HL-60 (cell line): ENCODE results near the gene GTF3C1.
A peak's percentile ranks its signal among the peaks of the same experiment; 100 is the strongest.

Source experiments
- DNase-seq, 2 experiments: peaks; one replicate each; pipeline ENCODE4 v3.0.0-alpha.2; 2010 to 2020; ENCODE audit warnings: low read depth in 1 of 2, low spot score in 1 of 2
- H3K27ac ChIP-seq: fragments of 250-450 bp; sonication (Bioruptor Pico); replicated peaks from 2 replicates; pipeline ENCODE4 v1.5.1; 2020; ENCODE audit warnings: mild to moderate bottlenecking, moderate library complexity
- H3K27me3 ChIP-seq: fragments of 250-450 bp; sonication (Bioruptor Pico); 2 replicates; pipeline ENCODE4 v1.5.1; 2021; ENCODE audit warnings: mild to moderate bottlenecking, moderate library complexity; ENCODE audit not compliant: insufficient read depth, poor library complexity, severe bottlenecking
- H3K4me3 ChIP-seq: replicated peaks from 2 replicates; pipeline ENCODE4 v1.5.1; 2011; ENCODE audit warnings: mild to moderate bottlenecking, control low read depth, low read length; ENCODE audit not compliant: insufficient read depth
- CTCF ChIP-seq: IDR thresholded peaks from one replicate; pipeline ENCODE4 v1.5.1; 2011; ENCODE audit warnings: low read length, control low read depth, inconsistent platforms; ENCODE audit not compliant: insufficient read depth
- GABPA ChIP-seq: IDR thresholded peaks from 2 replicates; pipeline ENCODE4 v1.6.1; 2012; ENCODE audit warnings: low read depth
- POLR2AphosphoS5 ChIP-seq: IDR thresholded peaks from 2 replicates; pipeline ENCODE4 v1.6.1; 2012; ENCODE audit warnings: low read depth
- REST ChIP-seq: IDR thresholded peaks from 2 replicates; pipeline ENCODE4 v1.6.1; 2012; ENCODE audit warnings: low read depth; ENCODE audit not compliant: insufficient replicate concordance
- SPI1 ChIP-seq: IDR thresholded peaks from 2 replicates; pipeline ENCODE4 v1.6.1; 2012; ENCODE audit warnings: low read depth, mild to moderate bottlenecking, borderline replicate concordance

Gene GTF3C1

GRCh38 chr16:27429330-27429871 is 120.3 kb downstream of the GTF3C1 start:
- TF ChIP-seq SPI1 (no peak), GABPA (no peak), POLR2AphosphoS5 (no peak), CTCF (no peak)
- no peak overlapping the region for H3K4me3 ChIP-seq
- no peak for DNase-seq
- no peak overlapping the region for H3K27ac ChIP-seq
- no peaks in the 10 kb centered on the region for H3K27me3 ChIP-seq

GRCh38 chr16:27428026-27428785 is 121.5 kb downstream of the GTF3C1 start:
- DNase-seq = peak in 1 of 2 experiments; percentile 36
- H3K4me3 ChIP-seq = no peak overlapping the region
- peak; percentile 66; the same call in 1 of the 2 replicates for TF ChIP-seq SPI1
- TF ChIP-seq GABPA = no peak
- H3K27ac ChIP-seq = no peak overlapping the region
- H3K27me3 ChIP-seq = no peaks in the 10 kb centered on the region

GRCh38 chr16:27427538-27427937 is 122.2 kb downstream of the GTF3C1 start:
- H3K4me3 ChIP-seq = no peak overlapping the region
- no peak overlapping the region for H3K27ac ChIP-seq
- H3K27me3 ChIP-seq = no peaks in the 10 kb centered on the region
- no peak for DNase-seq
- TF ChIP-seq CTCF = no peak
- no peak for TF ChIP-seq GABPA
- TF ChIP-seq REST = no peak
- TF ChIP-seq POLR2AphosphoS5 = no peak

GRCh38 chr16:27426423-27427408 is 123.0 kb downstream of the GTF3C1 start:
- H3K27me3 ChIP-seq = no peaks in the 10 kb centered on the region
- no peak overlapping the region for H3K27ac ChIP-seq
- TF ChIP-seq POLR2AphosphoS5 (no peak), CTCF (no peak), SPI1 (no peak), REST (no peak), GABPA (no peak)
- peak in 1 of 2 experiments; percentile 39 for DNase-seq
- no peak overlapping the region for H3K4me3 ChIP-seq
